Endothelial cell of umbilical vein (primary cell): ENCODE results near the gene PANK3.

Source experiments
- CTCF ChIP-seq, 2 donors: IDR thresholded peaks; 1 replicate in 1 of 2; 2 replicates in 1 of 2; pipeline ENCODE4 v1.5.1; 2011; ENCODE audit warnings: low read length in 2 of 2, mild to moderate bottlenecking in 2 of 2, moderate library complexity in 2 of 2, control low read depth in 1 of 2, inconsistent platforms in 1 of 2, low read depth in 1 of 2; ENCODE audit not compliant: insufficient read depth in 1 of 2; ENCODE audit errors: extremely low read depth in 1 of 2
- EZH2 ChIP-seq: IDR thresholded peaks from 2 replicates; pipeline ENCODE4 v1.6.1; 2012; ENCODE audit warnings: borderline replicate concordance, low read depth, mild to moderate bottlenecking, moderate library complexity, low read length, inconsistent platforms; ENCODE audit not compliant: severe bottlenecking
- FOS ChIP-seq: IDR thresholded peaks from 2 replicates; pipeline ENCODE4 v1.6.1; 2011; ENCODE audit warnings: mild to moderate bottlenecking, low read length, moderate library complexity, borderline replicate concordance; ENCODE audit not compliant: insufficient read depth
- MAX ChIP-seq: IDR thresholded peaks from 2 replicates; pipeline ENCODE4 v1.6.1; 2011; ENCODE audit not compliant: insufficient read depth, insufficient read length
- MYC ChIP-seq: IDR thresholded peaks from one replicate; pipeline ENCODE4 v1.6.1; 2011; ENCODE audit warnings: mild to moderate bottlenecking, low read depth, low read length
- POLR2A ChIP-seq: IDR thresholded peaks from 2 replicates; pipeline ENCODE4 v1.6.1; 2012; ENCODE audit warnings: low read depth, mild to moderate bottlenecking, control low read depth, low read length
- POLR2AphosphoS5 ChIP-seq: IDR thresholded peaks from 2 replicates; pipeline ENCODE4 v1.6.1; 2012; ENCODE audit warnings: low read depth, mild to moderate bottlenecking, control low read depth, low read length, moderate library complexity; ENCODE audit not compliant: insufficient read depth

- TF ChIP-seq FOS (no peak), POLR2AphosphoS5 (no peak), CTCF (IDR thresholded peaks at IDR 0.05; ENCODE audit: extremely low read depth in 1 of 2, insufficient read depth in 1 of 2, low read depth in 1 of 2, low read length in 2 of 2) (no peak), POLR2A (no peak), MYC (no peak), MAX (no peak), EZH2 (no peak)
Observed at GRCh38 chr5:168527756-168528295, 51.3 kb downstream of the PANK3 start.
